SU-DHL-6 (cell line): ENCODE measurements around the gene SYCP2L.

Source experiments
- CTCF ChIP-seq: fragments of 200-600 bp; sonication (generic); IDR thresholded peaks from one replicate; pipeline ENCODE4 v1.5.1; 2017; ENCODE audit warnings: antibody characterized with exemption, mild to moderate bottlenecking, low read length, moderate library complexity; ENCODE audit not compliant: insufficient read depth, poor library complexity, severe bottlenecking
- EZH2phosphoT487 ChIP-seq: fragments of 200-600 bp; sonication (generic), shearing (Covaris generic); conservative IDR thresholded peaks from 2 replicates; pipeline ENCODE4 v1.6.1; 2018; ENCODE audit warnings: mild to moderate bottlenecking, antibody characterized with exemption, low read length, moderate library complexity, mixed read lengths

DNA sequence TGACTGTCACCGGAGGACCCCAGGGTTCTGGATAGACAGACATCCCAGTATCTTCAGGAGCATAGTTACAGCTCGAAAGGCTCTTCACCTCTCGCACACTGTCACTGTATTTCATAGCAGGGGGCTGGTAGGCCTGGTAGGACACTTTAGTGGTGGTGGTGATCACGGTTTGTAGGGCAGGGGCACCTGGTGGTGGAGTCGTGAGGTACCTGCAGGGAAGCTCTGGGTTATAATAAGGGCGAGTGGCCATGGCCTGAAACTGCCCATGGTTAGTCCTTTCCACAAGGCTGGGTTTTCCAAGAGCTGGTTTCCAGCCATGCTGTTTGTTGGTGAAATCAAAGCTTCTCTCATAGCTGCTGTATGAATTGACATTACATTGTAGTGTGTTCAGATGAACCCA lies 12.6 kb upstream of the SYCP2L start:
- TF ChIP-seq CTCF = no peak
- no peak for TF ChIP-seq EZH2phosphoT487
